Measurements from ENCODE around the gene FAM13B.

FAM13B gene

GRCh38 chr5:137937994-137938750 lies 94.7 kb downstream of the FAM13B start:
- TF ChIP-seq, protein P1, sequence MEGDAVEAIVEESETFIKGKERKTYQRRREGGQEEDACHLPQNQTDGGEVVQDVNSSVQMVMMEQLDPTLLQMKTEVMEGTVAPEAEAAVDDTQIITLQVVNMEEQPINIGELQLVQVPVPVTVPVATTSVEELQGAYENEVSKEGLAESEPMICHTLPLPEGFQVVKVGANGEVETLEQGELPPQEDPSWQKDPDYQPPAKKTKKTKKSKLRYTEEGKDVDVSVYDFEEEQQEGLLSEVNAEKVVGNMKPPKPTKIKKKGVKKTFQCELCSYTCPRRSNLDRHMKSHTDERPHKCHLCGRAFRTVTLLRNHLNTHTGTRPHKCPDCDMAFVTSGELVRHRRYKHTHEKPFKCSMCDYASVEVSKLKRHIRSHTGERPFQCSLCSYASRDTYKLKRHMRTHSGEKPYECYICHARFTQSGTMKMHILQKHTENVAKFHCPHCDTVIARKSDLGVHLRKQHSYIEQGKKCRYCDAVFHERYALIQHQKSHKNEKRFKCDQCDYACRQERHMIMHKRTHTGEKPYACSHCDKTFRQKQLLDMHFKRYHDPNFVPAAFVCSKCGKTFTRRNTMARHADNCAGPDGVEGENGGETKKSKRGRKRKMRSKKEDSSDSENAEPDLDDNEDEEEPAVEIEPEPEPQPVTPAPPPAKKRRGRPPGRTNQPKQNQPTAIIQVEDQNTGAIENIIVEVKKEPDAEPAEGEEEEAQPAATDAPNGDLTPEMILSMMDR (IDR thresholded peaks at IDR 0.05) = no peak

GRCh38 chr5:137935694-137936093 lies 97.2 kb downstream of the FAM13B start:
- TF ChIP-seq, protein P1 (IDR thresholded peaks at IDR 0.05) = no peak

GRCh38 chr5:137935190-137935589 lies 97.7 kb downstream of the FAM13B start:
- TF ChIP-seq, protein P1 (IDR thresholded peaks at IDR 0.05) = no peak

- TF ChIP-seq, protein P1 (IDR thresholded peaks at IDR 0.05) = no peak
Measured at GRCh38 chr5:137933491-137933911, 99.4 kb downstream of the FAM13B start.

GRCh38 chr5:137932800-137933199 lies 100.1 kb downstream of the FAM13B start:
- TF ChIP-seq, protein P1 (IDR thresholded peaks at IDR 0.05) = no peak

DNA sequence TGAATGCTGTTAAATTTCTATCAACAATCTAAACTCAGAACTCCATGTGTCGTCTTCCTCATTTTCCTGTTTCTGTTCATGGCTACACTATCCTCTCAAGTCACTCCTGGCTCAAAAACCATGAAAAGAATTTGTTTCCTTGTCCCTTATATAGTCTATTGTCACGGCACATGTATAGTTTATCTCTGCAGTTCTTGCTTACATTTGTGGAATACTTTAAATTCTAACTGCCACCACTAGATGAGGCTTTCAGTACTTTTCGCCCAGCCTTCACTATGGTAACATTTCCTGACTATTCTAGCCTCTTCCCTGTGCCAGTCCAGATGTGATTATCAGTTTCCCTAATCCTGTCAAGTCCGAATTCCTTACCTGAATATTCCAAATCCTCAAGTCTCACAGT lies 109.0 kb downstream of the FAM13B start:
- TF ChIP-seq, protein P1 (IDR thresholded peaks at IDR 0.05) = no peak

DNA sequence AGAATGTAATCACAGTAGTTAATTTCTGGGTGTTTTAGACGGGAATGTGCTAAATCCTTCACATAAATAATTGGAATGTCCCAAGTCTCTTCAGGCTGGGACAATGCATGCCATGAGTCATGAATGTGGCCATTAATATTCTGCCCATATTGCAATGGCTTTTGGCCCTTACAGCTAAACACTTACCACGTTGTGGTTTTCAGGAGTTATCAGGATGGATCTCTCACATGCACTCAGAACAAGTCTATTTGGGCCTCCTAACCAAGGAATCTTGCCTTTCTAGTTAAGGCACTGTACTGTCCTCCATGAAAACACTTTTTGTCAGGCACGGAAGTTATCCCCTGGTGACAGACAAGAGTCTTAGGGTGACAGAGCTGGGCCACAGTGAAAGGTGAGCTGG lies 110.9 kb downstream of the FAM13B start:
- TF ChIP-seq, protein P1 (IDR thresholded peaks at IDR 0.05) = no peak

All from LNCAP (cell line).